Hematopoietic multipotent progenitor cell treated with erythropoietin and hydrocortisone succinate and interleukin-3 and kit ligand, for 15 days (in vitro differentiated cells): ENCODE results near the gene MRGPRD.

Experiments
- DNase-seq: peaks from one replicate; pipeline ENCODE4 v3.0.0-alpha.2; 2015; ENCODE audit warnings: low spot score

Gene MRGPRD

DNA sequence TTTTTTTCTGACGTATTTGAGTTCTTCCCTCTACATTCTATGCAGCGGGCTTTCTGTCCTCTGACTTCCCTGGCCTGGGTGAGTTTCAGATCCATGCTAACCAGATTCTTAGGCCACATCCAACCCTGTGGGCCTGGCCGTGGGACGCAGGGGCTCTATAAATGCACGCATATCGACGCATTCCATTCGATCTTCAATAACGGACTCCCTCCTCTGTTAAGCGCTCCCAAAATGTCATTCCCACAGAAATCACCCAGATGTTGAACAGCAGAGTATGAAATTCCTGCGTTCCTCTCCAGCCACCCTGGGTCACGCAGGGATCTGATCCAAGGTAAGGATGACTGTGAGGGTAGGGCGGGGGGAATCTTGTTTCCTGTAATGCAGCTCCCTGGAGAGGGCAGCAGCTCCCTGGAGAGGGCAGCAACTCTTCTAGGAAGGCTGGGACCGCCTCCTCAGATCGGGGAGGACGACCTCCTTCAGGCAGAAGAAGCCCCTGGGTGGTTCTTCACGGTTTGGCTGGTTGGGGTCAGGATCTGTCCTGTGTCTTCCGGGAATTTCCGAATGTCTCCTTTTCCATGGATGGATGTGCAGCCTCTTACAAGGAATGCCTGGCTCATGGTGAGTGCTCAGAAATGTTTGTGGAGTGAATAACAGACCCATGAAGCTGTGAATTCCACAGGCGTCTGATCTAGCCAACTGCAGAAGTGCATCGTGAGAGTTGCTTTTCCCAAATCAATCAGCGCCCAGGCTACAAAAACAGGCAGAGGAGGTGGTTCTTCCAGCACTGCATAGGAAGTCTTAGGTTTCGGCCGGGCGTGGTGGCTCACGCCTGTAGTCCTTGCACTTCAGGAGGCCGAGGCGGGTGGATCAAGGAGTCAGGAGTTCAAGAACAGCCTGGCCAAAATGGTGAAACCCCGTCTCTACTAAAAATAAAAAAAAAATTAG, 12.2 kb downstream of the MRGPRD start:
- DNase-seq = no peak

DNA sequence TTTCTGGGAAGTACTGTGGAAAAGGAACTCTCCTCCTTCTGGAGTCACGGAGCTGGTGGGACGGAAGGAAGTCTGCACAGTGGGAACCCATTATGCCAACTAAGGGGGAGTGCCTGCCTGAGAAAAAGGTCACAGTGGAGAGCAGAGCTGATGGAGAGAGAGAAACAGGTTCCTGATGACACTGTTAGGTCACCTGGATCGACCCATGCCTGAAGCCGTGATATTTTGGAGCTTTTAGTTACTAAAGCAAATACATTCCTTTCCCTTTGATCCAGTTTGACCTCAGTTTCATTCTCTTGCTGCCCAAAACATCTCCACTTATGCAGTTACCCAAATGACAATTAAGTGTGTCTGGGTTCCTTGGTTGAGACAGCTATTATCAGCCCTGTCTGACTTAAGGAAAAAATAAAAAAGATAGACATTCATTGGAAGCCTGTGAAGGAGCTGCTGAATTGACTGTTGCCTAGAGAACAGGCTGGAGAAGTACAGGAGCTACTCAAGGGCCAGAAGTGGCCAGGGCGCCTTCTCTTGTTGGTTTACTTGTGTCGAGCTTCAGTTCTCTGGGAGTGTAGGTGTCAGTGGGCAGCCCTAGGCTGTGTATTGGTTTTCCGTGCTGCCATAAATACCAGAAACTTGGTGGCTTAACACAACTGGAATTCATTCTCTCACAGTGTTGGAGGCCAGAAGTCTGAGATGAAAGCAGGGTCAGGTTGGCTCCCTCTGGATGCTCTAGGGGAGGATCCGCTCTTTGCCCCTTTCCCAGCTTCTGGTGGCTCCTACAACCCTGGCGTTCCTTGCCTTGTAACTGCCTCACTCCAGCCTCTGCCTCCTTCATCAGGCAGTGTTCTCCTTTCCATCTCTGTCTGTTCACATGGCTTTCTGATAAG, 13.6 kb downstream of the MRGPRD start:
- no peak for DNase-seq

DNA sequence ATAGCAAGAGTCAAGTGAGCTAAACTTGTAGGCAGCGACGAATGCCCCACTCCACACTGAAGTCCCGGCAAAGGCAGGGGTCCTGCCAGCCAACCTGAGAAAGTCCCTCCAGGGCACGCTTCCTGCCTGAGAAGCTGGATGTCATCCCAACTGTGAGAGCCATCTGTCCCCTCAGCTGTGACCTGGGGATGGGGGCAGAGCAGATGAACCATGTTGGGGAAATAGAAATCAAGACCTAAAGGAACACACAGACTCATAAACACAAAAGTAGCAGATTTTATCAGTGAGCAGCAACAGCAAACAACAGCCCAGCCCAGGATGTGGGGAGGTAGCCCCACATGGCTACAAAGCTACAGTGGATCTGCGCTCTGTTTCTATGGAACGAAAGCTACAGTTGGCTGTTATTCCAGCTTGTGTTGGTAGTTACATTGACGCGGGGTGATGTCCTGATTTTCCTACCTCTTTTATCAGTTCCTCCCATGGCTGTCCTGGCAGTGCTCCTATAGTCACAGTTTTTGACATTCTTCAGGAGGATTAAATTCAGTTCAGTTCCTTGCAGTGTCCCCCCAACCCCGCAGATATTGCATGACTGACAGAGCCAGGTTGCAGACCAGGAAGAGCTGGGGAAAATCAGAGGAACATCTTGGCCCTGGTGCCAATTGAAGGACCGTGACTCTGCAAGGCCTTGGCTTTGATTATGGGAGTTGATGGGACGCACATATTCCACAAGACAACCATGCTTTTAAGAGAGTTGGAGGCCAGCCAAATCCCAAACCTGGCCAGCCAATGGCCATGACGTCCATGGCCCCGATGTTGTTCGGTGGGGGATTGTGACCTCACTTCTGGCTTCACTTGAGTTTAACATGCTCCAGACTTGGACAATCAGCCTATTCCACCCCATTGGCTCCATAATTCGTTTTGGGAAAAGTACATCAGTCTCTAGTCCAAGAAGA, 14.6 kb downstream of the MRGPRD start:
- DNase-seq = no peak

DNA sequence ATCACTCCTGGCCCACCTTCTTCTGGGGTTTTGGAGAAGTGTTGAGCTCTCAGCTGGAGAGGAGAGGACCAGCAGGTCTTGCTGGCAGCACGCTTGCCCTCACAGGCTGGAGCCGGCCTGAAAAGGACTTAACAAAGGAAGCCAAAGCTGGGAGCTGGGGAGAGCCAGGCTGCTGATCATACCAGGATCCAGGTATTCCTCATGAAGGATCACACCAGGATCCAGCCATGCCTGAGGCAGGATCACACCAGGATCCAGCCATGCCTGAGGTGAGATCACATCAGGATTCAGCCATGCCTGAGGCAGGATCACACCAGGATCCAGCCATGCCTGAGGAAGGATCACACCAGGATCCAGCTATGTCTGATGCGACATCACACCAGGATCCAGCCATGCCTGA, 17.0 kb downstream of the MRGPRD start:
- no peak for DNase-seq

DNA sequence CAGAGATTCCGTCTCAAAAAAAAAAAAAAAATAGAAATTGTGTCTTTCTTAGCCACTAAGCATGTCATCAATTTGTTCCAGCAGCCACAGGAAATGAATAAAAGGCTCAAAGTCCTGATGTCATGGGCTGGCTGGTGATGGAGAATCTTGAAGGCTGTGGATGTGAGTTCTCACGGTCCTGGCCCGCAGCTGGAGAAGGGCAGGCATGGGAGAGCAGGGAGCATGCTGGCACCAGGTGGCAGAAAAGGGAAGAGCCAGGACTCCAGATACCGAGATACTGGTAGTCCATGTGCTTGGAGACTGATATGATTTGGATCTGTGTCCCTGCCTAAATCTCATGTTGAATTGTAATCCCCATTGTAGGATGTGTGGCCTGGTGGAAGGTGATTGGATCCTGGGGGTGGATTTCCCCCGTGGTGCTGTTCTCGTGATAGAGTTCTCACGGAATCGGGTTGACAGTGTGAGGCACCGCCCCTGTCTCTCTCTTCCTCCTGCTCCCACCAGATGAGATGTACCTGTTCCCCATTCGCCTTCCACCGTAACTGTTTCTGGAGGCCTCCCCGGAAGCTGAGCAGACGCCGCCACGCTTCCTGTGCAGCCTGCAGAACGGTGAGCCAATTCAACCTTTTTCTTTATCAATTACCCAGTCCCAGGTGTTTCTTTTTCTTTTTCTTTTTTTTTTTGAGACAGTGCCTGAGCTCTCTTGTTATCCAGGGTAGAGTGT, 18.1 kb downstream of the MRGPRD start:
- DNase-seq = no peak

DNA sequence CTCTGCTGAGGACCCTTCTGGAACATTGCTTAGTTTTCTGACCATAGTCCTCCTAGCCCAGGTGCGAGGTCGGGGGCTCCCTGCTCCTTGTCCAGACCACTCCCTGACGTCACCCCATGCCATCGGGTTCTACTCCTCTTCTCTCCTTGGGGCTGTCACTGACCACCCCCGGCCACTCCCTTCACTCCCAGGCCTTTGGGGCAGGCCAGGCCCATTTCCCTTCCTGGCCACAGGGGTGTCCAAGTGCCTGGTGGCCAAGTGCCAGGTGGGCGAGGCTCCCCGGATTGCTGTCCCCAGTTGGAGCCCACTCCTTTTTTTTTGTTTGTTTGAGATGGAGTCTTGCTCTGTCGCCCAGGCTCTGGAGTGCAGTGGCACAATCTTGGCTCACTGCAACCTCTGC, 19.5 kb downstream of the MRGPRD start:
- DNase-seq = no peak

DNA sequence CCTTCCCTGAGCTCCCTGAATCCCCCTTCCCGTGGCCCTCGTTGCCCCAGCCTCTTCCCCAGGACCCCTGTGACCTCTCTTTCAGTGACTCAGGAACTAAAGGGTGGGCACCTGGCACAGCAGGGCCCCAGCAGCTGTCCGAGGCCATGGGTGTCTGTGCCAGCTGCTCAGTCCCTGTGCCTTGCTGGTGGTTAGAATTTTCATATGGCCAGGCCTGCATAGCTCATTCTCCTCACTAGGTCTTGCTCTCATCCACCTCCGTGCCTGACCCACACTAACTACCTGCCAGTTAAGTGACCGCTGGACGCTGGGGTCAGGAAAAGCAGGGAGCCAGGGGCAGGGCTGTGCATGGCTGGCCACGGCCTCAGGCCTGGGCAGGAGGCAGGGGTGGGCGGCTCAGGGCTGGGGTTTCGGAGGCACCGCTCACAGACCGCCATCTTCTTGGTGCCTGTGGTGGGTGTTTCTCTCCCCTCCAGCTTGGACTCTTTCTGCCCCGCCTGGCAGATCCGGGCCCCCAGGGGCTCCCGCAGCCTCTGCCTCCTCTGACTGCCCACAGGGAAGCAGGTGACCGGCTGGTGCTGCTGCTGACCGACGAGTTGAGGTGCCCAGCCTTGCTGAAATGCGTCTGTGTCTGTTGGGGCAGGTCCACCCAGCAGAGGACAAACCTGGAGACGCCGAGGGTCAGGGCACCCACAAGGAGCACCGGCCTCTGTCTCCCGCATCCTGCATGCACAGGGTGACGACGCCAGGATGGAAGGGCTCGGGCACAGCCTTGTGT, 20.3 kb downstream of the MRGPRD start:
- no peak for DNase-seq

DNA sequence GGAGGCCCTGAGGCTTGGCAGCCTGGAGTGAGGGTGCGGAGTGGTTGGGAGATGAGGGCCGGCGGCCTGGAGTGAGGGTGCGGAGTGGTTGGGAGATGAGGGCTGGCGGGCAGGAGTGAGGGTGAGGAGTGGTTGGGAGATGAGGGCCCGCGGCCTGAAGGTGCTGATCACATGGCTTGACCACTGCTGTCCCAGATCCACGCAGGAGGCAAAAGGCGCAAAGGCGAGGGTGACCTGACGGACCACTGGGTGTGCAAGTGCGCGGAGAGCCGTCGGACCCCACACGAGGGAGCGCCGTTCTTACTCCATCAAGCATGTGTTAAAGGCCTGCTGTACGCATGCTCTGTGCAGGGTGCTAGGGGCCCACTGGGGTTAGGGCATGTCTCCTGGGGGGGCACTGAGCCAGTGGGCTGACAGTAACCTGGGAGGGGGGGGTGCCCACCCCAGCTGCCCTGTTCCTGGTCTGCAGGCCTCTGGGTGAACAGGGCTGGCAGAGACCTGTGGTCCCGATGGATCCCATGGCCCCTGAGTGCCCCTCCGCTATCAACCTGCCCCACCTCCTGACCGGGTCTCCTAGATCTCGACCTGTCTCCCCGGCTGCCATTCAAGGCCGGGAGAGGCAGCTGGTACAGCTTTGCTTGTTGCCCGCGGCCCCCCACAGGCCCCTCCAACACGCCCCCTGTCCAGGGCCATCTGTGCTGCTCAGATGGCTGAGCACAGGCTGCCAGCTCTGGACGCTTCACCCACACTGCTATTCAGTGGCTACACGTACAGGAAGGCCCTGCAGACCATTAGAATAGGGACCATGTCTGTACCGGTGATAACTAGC, 21.1 kb downstream of the MRGPRD start:
- DNase-seq = no peak

DNA sequence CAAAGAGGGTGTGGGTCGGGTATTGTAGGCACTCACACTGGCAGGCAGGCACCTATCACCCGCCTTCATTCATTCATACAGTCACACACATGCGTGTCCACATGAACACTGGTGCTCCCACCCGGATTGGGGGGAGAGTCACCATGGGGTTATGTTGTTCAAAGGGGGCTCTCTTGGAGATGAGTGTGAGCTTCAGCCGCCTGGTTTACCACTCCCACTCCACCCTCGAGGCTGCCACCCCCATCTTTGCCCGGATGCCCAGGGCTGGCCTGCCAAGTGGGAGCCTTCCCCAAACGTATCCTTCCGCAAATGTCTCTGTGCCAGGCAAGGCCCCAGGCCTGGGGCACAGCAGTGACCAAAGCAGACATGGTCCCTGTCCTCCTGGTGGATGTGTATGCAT, 22.6 kb downstream of the MRGPRD start:
- DNase-seq = no peak

DNA sequence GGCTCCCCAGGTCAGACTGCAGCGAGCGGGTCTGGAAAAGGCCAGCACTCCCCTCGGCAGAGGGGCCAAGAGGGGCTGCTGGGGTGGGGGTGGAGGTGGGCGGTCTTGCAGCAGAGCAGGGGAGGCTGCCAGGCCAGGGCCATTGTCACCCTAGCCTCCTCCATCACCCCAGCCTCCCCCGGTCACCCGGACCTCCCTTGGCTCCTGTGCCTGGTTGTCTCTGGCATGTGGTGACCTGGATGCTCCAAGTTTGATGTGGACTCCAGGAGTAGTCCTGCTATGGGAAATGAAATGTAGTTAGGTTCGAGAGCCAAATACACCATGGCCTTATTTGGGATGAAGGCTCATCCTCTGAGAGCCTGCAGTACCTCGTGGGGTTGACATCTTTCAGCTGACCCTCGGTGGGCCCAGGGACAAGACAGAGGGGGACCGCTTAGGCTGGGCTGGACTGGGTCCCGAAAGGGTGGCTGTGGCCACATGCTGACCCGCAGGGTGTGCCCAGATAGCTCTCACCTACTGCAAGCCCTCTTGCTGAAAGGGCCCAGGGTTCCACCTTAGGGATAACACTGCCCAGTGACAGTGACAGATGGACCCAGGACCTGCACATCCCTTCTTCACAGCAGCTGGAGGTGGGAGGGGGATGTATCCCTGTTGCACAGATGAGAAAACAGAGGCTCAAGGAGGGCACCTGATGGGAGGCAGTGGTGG, 24.1 kb downstream of the MRGPRD start:
- no peak for DNase-seq

DNA sequence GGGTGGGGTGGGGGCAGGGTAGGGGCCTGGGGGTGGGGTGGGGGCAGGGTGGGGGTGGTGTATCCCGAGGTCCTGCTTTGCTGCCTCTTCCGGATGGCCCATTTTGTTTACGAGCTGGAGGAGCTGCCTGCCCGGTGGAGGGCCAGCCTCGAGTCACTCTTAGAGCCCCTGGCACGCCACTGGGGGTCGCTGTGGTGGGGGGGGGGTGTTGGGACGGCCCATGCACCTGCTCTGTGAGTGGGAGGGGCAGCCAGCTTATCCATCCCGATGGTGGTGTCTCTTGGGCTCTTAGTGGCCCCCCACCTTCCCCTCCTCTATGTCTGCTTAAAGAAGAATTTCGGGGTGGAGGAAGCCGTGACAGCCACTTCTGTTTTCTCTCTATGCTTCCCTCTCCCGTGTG, 24.6 kb downstream of the MRGPRD start:
- DNase-seq = no peak

DNA sequence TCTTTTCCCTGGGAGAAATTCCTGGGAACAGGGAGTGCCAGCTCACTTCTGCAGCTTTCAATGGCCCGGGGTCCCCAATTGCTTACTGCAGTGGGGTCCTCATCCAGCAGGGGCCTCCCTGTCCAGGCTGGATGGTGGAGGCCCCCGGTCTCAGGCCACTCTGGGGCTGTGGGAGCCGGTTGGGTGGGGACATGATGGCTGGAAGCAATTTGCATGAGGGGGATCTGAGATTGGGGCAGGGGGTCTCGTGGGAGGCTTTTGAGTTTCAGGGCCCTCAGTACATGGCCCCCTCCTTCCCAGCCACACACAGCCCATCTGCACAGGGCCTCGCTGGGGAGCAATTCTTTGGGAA, 25.2 kb downstream of the MRGPRD start:
- DNase-seq = no peak

DNA sequence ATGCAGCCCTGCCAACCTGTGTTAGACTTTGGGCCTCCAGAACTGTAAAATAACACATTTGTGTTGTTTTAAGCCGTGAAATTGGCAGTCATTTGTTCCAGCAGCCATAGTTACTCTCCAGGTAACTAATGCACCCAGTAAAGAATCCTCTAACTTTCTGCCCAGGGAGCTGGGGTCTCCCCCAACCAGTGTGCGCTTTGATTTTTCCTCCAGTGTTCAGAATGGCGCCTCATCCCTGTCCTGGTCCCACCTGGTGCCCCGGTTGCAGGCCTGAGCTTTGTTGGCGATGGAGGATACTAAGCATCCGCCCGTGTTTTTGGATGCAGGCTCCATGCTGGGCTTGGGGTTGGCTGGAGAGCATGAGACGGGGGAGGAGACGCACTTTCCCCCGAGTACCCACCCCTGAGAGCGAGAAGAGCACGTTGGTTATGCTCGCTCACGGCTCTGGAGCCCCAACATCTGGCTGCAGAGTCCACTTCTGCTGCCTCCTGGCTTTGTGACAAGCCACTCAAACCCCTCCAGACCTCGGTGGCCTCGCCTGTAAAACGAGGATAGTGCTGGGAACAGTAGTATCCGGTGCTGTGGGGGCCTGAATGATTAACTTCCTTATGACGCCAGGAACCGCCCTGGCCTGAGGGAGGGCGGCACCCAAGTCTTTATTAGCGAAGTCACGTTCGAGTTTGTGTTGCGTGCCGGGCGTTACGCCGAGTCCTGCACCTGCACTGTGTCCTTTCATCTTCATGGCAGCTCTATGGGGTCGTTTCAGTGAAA, 25.8 kb downstream of the MRGPRD start:
- peak; percentile 39 for DNase-seq

DNA sequence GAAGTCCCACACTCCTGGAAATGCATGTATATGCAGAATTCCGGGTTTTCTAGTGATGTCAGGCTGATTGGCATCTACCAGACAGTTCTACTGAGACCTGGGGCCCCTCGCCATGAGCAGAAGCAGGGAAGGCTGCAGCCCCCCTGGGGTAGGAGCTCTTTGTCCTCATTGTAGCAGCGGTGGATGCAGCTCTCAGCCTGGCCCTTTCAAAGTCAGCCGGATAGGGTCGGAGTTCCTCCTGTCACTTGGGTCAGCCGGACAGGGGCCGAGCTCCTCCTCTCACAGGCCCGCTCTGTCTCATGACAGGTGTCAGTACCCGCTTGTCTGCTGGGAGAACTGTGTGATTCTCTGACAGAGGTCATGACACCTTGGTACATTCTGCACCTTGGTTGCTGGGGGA, 30.0 kb downstream of the MRGPRD start:
- no peak for DNase-seq

DNA sequence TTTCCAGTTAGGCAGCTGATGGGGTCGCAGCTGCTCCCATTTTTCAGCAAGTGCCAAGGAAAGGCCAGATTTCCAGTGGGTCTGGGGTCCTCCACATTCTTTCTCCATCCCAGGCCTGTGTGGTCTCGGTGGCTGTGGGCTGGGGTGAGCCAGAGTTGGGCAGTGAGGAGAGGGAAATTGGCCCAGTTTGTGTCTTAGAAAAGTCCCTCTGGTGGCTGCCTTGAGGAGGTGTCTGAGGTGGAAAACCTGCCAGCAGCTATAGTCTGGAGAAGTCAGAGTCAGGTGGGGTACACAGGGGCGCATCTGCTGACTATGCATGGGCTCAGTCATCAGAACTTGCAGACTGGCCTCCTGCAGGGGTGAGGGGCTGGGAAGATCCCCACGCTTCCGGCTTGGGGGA, 30.5 kb downstream of the MRGPRD start:
- no peak for DNase-seq

DNA sequence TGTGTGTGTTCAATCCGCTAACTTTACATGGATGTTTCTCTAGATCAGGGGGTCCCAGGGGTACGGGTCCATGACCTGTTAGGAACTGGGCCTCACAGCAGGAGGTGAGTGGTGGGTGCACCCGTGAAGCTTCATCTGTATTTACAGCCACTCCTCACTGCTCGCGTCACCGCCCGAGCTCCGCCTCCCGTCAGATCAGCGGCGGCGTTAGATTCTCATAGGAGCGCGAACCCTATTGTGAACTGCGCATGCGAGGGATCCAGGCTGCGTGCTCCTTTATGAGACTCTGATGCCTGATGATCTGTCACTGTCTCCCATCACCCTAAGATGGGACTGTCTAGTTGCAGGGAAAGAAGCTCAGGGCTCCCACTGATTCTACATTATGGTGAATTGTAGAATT, 31.9 kb downstream of the MRGPRD start:
- no peak for DNase-seq

DNA sequence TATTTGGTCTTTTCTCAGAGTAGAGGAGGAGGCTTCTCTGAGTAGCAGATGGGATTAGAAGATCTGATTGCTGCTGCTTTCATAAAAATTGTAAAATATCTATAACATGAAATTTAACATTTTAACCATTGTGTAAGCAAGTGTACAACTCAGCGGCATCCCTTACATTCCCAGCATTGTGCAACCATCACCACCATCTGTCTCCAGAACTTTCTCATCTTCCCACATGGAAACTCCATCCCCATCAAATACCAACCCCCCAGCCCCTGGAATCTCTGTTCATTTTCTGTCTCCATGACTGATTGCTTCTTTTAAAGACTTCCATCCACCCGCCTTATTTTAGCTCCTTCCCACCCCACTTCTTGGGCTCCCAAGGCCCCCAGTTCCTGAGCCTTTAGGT, 32.3 kb downstream of the MRGPRD start:
- no peak for DNase-seq

DNA sequence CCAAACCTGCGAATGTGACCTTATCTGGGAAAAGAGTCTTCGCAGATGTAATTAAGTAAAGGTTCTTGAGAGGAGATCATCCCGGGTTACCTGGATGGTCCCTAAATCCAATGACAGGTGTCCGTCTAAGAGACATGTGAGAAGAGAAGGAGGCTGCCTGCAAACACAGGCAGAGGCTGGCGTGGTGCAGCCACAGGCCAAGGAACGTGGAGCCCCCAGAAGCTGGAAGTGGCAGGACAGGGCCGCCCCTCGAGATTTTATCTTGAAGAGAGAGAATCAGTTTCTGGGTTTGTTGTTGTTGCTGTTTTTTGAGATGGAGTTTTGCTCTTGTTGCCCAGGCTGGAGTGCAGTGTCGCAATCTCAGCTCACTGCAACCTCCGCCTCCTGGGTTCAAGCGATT, 33.6 kb downstream of the MRGPRD start:
- no peak for DNase-seq
